B cell (primary cell): ENCODE measurements around the gene ITPRIPL1. TPM values are rescaled to one million over a fixed set of nuclear protein-coding genes. Genes with fewer than 3 reads are reported as not detected.

Experiments used
- ATAC-seq: fragments of 200-7000 bp; cut with Tn5 transposase; one replicate; pipeline ENCODE4 v1.10.0; 2021; ENCODE audit warnings: low read depth, mild to moderate bottlenecking, moderate number of reproducible peaks, moderate library complexity
- CTCF ChIA-PET: fragments of 350-600 bp; sonication (Branson Sonifier 250); formaldehyde crosslinking; loops from one replicate; lab custom pipeline; 2021; ENCODE audit warnings: antibody characterized with exemption, inconsistent platforms; lab: Charles Lee
- POLR2A ChIA-PET: fragments of 350-600 bp; sonication (Branson Sonifier 250); formaldehyde crosslinking; loops from one replicate; lab custom pipeline; 2021; ENCODE audit warnings: antibody characterized with exemption; lab: Charles Lee
- DNase-seq: peaks from one replicate; pipeline ENCODE4 v3.0.0; 2013
- H2AFZ ChIP-seq: 2 replicates; pipeline ENCODE4 v1.6.1; 2012; ENCODE audit warnings: mild to moderate bottlenecking, low read depth, low read length; ENCODE audit not compliant: insufficient read depth, poor library complexity, severe bottlenecking
- H3K27ac ChIP-seq, 2 donors: 1 replicate in 1 of 2; 2 replicates in 1 of 2; pipeline ENCODE4 v1.5.1; 2012 to 2013; ENCODE audit warnings: low read length in 2 of 2, mild to moderate bottlenecking in 2 of 2, moderate library complexity in 1 of 2
- H3K27me3 ChIP-seq, 4 experiments: fragments of 200-600 bp in 1 of 4; sonication (generic) in 1 of 4; replicated peaks in 1 of 4; 1 replicate in 2 of 4; 2 replicates in 2 of 4; pipeline versions ENCODE4 v1.6.1 to v1.7.0; 2013 to 2016; ENCODE audit warnings: low read length in 3 of 4, mild to moderate bottlenecking in 2 of 4, mixed read lengths in 1 of 4, moderate library complexity in 1 of 4; ENCODE audit not compliant: insufficient read depth in 4 of 4, control insufficient read depth in 3 of 4; ENCODE audit errors: control extremely low read depth in 1 of 4
- H3K36me3 ChIP-seq, 2 experiments: replicated peaks in 1 of 2; 1 replicate in 1 of 2; 2 replicates in 1 of 2; pipeline versions ENCODE4 v1.6.1 to v1.7.1; 2013; ENCODE audit warnings: low read length in 1 of 2; ENCODE audit not compliant: insufficient read depth in 2 of 2, control insufficient read depth in 1 of 2; ENCODE audit errors: control extremely low read depth in 1 of 2, extremely low read depth in 1 of 2
- H3K4me1 ChIP-seq, 2 donors: fragments of 200-600 bp in 1 of 2; sonication (generic) in 1 of 2; 1 replicate in 1 of 2; 2 replicates in 1 of 2; pipeline versions ENCODE4 v1.5.1 to v1.6.1; 2013 to 2017; ENCODE audit warnings: low read length in 2 of 2; ENCODE audit not compliant: control insufficient read depth in 2 of 2, insufficient read depth in 2 of 2
- H3K4me2 ChIP-seq: replicated peaks from 2 replicates; pipeline ENCODE3; 2012; ENCODE audit warnings: mild to moderate bottlenecking, low read depth, low read length; ENCODE audit not compliant: poor library complexity, severe bottlenecking
- H3K4me3 ChIP-seq, 5 experiments: fragments of 200-600 bp in 1 of 5; sonication (generic) in 1 of 5; 1 replicate in 3 of 5; 2 replicates in 2 of 5; pipeline versions ENCODE4 v1.5.1 to v1.7.0; 2011 to 2016; ENCODE audit warnings: low read length in 4 of 5, mild to moderate bottlenecking in 4 of 5, low read depth in 2 of 5, control low read depth in 1 of 5, moderate library complexity in 1 of 5; ENCODE audit not compliant: insufficient read depth in 1 of 5; ENCODE audit errors: control extremely low read depth in 1 of 5, extremely low read depth in 1 of 5
- H3K79me2 ChIP-seq: fragments of 200-600 bp; sonication (generic); one replicate; pipeline ENCODE4 v1.6.0; 2016; ENCODE audit warnings: low read length; ENCODE audit not compliant: control insufficient read depth, insufficient read depth
- H3K9ac ChIP-seq: fragments of 200-600 bp; sonication (generic); 2 replicates; pipeline ENCODE4 v1.6.1; 2017; ENCODE audit warnings: mild to moderate bottlenecking, low read length, moderate library complexity
- H3K9me3 ChIP-seq, 3 donors: one replicate each; pipeline versions ENCODE4 v1.6.1 to v1.7.1; 2013; ENCODE audit warnings: low read length in 2 of 3; ENCODE audit not compliant: control insufficient read depth in 2 of 3, insufficient read depth in 1 of 3; ENCODE audit errors: control extremely low read depth in 1 of 3
- H4K20me1 ChIP-seq: 2 replicates; pipeline ENCODE4 v1.6.0; 2012; ENCODE audit warnings: mild to moderate bottlenecking, low read length; ENCODE audit not compliant: insufficient read depth, control insufficient read depth, poor library complexity, severe bottlenecking
- H3K27ac Mint-ChIP-seq: one replicate; pipeline ENCODE4 v1.8.0; 2021; ENCODE audit warnings: mixed read lengths
- H3K27me3 Mint-ChIP-seq: one replicate; pipeline ENCODE4 v1.8.0; 2021; ENCODE audit warnings: mixed read lengths
- H3K4me1 Mint-ChIP-seq: one replicate; pipeline ENCODE4 v1.8.0; 2021; ENCODE audit warnings: mixed read lengths
- H3K4me3 Mint-ChIP-seq: one replicate; pipeline ENCODE4 v1.8.0; 2021; ENCODE audit warnings: mixed read lengths
- H3K9me3 Mint-ChIP-seq: one replicate; pipeline ENCODE4 v1.8.0; 2022; ENCODE audit warnings: mixed read lengths; ENCODE audit not compliant: insufficient read depth
- EZH2 ChIP-seq: IDR thresholded peaks from 2 replicates; pipeline ENCODE4 v1.6.1; 2012; ENCODE audit warnings: borderline replicate concordance, low read depth, mild to moderate bottlenecking, moderate library complexity, low read length; ENCODE audit not compliant: insufficient read depth, poor library complexity, severe bottlenecking
- WGBS: methylation state at CpG from one replicate; pipeline ENCODE4 v1.1.5; 2013; ENCODE audit warnings: missing lambda C conversion rate; ENCODE audit not compliant: insufficient coverage; 5-methylcytosine and 5-hydroxymethylcytosine counted together
- intact Hi-C: fragments of 100-400 bp; cut with micrococcal nuclease; formaldehyde crosslinking; loops from one replicate; pipeline ENCODE4 v1.10.0; 2022
- polyA plus RNA-seq: library from polyadenylated mRNA; depleted of rRNA; stranded (reverse); fragments of >200 nt; gene quantifications from 2 replicates; pipeline ENCODE4 v1.2.3, GENCODE V29; 2012
- total RNA-seq, 2 donors: library from RNA; stranded (reverse); fragments of 120-200 nt in 1 of 2; gene quantifications; 1 replicate in 1 of 2; 2 replicates in 1 of 2; pipeline versions ENCODE4 v1.2.3 to v1.2.4, GENCODE V29; 2013 to 2022
- TF ChIP-seq, protein P1 (sequence below): fragments of 200-600 bp; IDR thresholded peaks from one replicate; pipeline ENCODE4 v1.8.0; 2022; ENCODE audit warnings: antibody characterized with exemption, mild to moderate bottlenecking

Gene ITPRIPL1
- total and polyA plus RNA-seq, 2 donors (not counting 1 experiment from before 2014, with no cell fraction given) = 1.8 to 4.2 TPM

DNA sequence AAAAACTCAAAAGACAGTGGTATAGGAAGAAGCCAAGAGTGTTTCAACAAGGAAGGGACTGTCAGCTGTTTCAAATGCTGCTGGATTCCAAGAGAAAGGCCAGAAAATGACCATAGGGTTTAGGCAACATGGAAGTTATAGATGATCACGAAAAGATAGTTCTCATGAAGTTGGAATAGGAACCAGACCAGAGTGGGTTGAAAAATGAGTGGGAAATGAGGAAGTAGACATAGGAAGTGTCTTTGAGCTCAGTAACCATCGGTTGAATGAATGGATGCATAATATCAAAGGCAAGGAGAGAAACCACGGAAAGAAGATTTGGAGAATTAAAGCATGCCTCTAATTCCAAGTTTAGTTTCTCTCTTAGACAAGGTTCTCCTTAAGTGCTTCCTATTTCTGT, 11.8 kb downstream of the ITPRIPL1 start:
- no peaks in the 10 kb centered on the region for H3K36me3 ChIP-seq
- no peak overlapping the region for H3K27ac ChIP-seq
- Mint-ChIP-seq H3K27me3 (no peaks in the 10 kb centered on the region), H3K4me1 (peaks cover 37% of the 10 kb centered on the region), H3K9me3 (no peaks in the 10 kb centered on the region), H3K4me3 (no peak overlapping the region), H3K27ac (peak overlapping the region; percentile 69)
- intact Hi-C loops = loop anchor here (5.0 kb wide), 1 partner anchor 480 kb away; the partner anchor contains the start of gene CNNM3
- peak overlapping the region; percentile 1 for H3K4me2 ChIP-seq
- H3K9me3 ChIP-seq = no peaks in the 10 kb centered on the region
- no peak overlapping the region for H3K9ac ChIP-seq
- DNase-seq (no peak), ATAC-seq (no peak)
- H3K4me1 ChIP-seq = peaks cover 14 to 22% of the 10 kb centered on the region in 2 donors
- no peaks in the 10 kb centered on the region for H4K20me1 ChIP-seq
- ChIA-PET POLR2A (interaction anchor here (0.5 to 4.0 kb wide), 2 partner anchors 16 to 18 kb away, joined by 3 to 28 read pairs; no protein-coding TSS in a partner anchor), CTCF (interaction anchor here (1.2 kb wide), 3 partner anchors 12 to 344 kb away, joined by 3 to 4 read pairs (median 3); partner anchors contain the start of gene ITPRIPL1)
- no peak for TF ChIP-seq EZH2
- TF ChIP-seq, protein P1, sequence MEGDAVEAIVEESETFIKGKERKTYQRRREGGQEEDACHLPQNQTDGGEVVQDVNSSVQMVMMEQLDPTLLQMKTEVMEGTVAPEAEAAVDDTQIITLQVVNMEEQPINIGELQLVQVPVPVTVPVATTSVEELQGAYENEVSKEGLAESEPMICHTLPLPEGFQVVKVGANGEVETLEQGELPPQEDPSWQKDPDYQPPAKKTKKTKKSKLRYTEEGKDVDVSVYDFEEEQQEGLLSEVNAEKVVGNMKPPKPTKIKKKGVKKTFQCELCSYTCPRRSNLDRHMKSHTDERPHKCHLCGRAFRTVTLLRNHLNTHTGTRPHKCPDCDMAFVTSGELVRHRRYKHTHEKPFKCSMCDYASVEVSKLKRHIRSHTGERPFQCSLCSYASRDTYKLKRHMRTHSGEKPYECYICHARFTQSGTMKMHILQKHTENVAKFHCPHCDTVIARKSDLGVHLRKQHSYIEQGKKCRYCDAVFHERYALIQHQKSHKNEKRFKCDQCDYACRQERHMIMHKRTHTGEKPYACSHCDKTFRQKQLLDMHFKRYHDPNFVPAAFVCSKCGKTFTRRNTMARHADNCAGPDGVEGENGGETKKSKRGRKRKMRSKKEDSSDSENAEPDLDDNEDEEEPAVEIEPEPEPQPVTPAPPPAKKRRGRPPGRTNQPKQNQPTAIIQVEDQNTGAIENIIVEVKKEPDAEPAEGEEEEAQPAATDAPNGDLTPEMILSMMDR = no peak
- H3K27me3 ChIP-seq = no peaks in the 10 kb centered on the region
- 33% methylated on average over 2 of the region's 3 CpGs for WGBS
- peaks cover 31% of the 10 kb centered on the region for H3K79me2 ChIP-seq
- H3K4me3 ChIP-seq = no peak overlapping the region
- H2AFZ ChIP-seq = peak overlapping the region; percentile 2

DNA sequence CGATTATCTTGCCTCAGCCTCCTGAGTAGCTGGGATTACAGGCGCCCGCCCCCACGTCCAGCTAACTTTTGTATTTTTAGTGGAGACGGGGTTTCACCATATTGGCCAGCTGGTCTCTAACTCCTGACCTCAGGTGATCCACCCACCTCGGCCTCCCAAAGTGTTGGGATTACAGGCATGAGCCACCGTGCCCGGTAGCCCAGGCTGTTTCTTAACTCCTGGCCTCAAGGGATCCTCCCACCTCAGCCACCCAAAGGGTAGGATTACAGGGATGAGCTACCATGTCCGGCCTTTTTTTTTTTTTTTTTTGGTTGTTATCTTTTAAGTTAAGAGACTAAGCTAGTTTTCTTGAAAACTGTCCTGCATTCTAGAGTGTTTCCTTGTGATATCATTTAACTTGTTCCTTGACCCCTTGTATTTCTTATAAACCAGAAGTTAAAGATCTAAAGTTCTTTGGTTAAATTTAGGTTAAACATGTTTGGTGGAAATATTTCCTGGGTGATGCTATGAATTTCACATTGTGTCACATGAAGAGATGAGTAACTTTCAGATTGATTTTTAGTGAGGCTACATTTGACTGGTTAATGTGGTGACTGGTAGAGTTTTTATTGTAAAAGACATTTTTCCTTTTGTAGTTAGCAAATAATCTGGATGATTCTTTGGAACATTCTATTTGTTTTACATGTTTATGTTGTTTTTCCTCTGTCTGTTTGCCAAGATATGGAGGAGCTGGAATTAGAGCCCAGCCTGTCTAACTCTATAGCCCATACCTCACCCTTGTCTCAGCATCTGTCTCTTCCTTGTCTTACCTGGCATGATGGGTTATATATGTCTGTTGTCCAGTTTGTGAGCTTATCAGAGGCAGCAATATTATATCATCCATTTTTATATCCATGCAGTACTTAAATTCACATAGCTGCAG, 15.6 kb downstream of the ITPRIPL1 start:
- ATAC-seq (no peak), DNase-seq (no peak)
- Mint-ChIP-seq H3K4me3 (no peak overlapping the region), H3K9me3 (no peaks in the 10 kb centered on the region), H3K27ac (peak overlapping the region; percentile 57), H3K4me1 (peaks cover 57% of the 10 kb centered on the region), H3K27me3 (no peaks in the 10 kb centered on the region)
- H3K36me3 ChIP-seq = no peaks in the 10 kb centered on the region
- H3K27ac ChIP-seq = no peak overlapping the region
- intact Hi-C loops = no loop called here
- H3K4me2 ChIP-seq = no peak overlapping the region
- H2AFZ ChIP-seq = no peak overlapping the region
- H3K4me1 ChIP-seq = peaks cover 15 to 40% of the 10 kb centered on the region in 2 donors
- 85% methylated on average over 1 of the region's 9 CpGs for WGBS
- POLR2A ChIA-PET = interaction anchor here (0.6 kb wide), 1 partner anchor 35 kb away, joined by 4 read pairs; the partner anchor contains the start of gene SNRNP200
- no peak overlapping the region for H3K4me3 ChIP-seq
- CTCF ChIA-PET = no interaction called here
- no peaks in the 10 kb centered on the region for H4K20me1 ChIP-seq
- TF ChIP-seq EZH2 = no peak
- TF ChIP-seq, protein P1 = no peak
- no peak overlapping the region for H3K9ac ChIP-seq
- H3K9me3 ChIP-seq = no peaks in the 10 kb centered on the region
- H3K79me2 ChIP-seq = peaks cover 29% of the 10 kb centered on the region
- H3K27me3 ChIP-seq = no peaks in the 10 kb centered on the region
